Heart left ventricle (tissue), 16 donors: ENCODE results near the gene EIF3A. TPM values are rescaled to one million over a fixed set of nuclear protein-coding genes. Genes with fewer than 3 reads are reported as not detected.

ENCODE experiments used
- ATAC-seq, 4 donors: fragments of 200-7000 bp; cut with Tn5 transposase; one replicate each; pipeline ENCODE4 v1.9.1; 2020 to 2022; ENCODE audit warnings: moderate library complexity in 4 of 4, mild to moderate bottlenecking in 3 of 4, moderate number of reproducible peaks in 1 of 4
- DNase-seq, 5 donors: peaks; one replicate each; pipeline ENCODE4 v3.0.0-alpha.2; 2020
- H3K27ac ChIP-seq, 12 donors: fragments of 200-600 bp; sonication (generic) in 4 of 12; one replicate each; pipeline versions ENCODE4 v1.5.0 to v1.8.0; 2016 to 2022; ENCODE audit warnings: mild to moderate bottlenecking in 2 of 12
- H3K27me3 ChIP-seq, 9 donors: fragments of 200-600 bp; sonication (generic) in 2 of 9; one replicate each; pipeline versions ENCODE4 v1.5.1 to v1.8.0; 2016 to 2022; ENCODE audit warnings: mild to moderate bottlenecking in 3 of 9
- H3K36me3 ChIP-seq, 9 donors: fragments of 200-600 bp; sonication (generic) in 2 of 9; one replicate each; pipeline versions ENCODE4 v1.5.0 to v1.8.0; 2018 to 2022; ENCODE audit warnings: mild to moderate bottlenecking in 2 of 9
- H3K4me1 ChIP-seq, 12 donors: fragments of 200-600 bp; sonication (generic) in 4 of 12; one replicate each; pipeline versions ENCODE4 v1.5.0 to v1.8.0; 2016 to 2022; ENCODE audit warnings: mild to moderate bottlenecking in 3 of 12
- H3K4me3 ChIP-seq, 12 donors: fragments of 200-600 bp; sonication (generic) in 4 of 12; one replicate each; pipeline versions ENCODE4 v1.5.0 to v1.8.0; 2017 to 2022; ENCODE audit warnings: mild to moderate bottlenecking in 9 of 12, moderate library complexity in 4 of 12
- H3K9me3 ChIP-seq, 12 donors: fragments of 200-600 bp; sonication (generic) in 4 of 12; one replicate each; pipeline versions ENCODE4 v1.5.0 to v1.8.0; 2016 to 2022; ENCODE audit warnings: mild to moderate bottlenecking in 1 of 12
- POLR2A ChIP-seq, 2 donors: fragments of 450-650 bp; IDR thresholded peaks; one replicate each; pipeline ENCODE4 v1.6.1; 2017; ENCODE audit warnings: antibody characterized with exemption in 2 of 2, mild to moderate bottlenecking in 2 of 2, moderate library complexity in 2 of 2
- WGBS, 4 donors: extraction: QIAGEN DNeasy Blood & Tissue Kit in 2 of 4; methylation state at CpG; one replicate each; pipeline versions ENCODE4 v1.1.5 to v1.1.7; 2013 to 2018; 5-methylcytosine and 5-hydroxymethylcytosine counted together
- intact Hi-C, 10 donors: fragments of 100-400 bp; cut with DNase I; formaldehyde crosslinking; loops; one replicate each; pipeline versions ENCODE4 v1.11.1 to v1.14.2; 2022
- polyA plus RNA-seq, 2 donors: library from polyadenylated mRNA; stranded (reverse); fragments of 200-250 nt; gene quantifications; one replicate each; pipeline ENCODE4 v1.2.3, GENCODE V29; 2013
- total RNA-seq, 9 donors: library from RNA; depleted of rRNA in 2 of 9; stranded (reverse); fragments of >200 nt in 2 of 9; fragmentation: NEBNext Ultra II Directional in 3 of 9; extraction: Animal tissue kit (Norgen Biotek cat#: 25700) in 3 of 9; gene quantifications; one replicate each; pipeline versions ENCODE4 v1.1.0 to v1.2.4, GENCODE V29; 2016 to 2023
- TF ChIP-seq, protein P1 (sequence below), 12 donors: fragments of 200-600 bp; sonication (generic) in 4 of 12; IDR thresholded peaks; one replicate each; pipeline versions ENCODE4 v1.5.0 to v1.8.0; 2018 to 2022; ENCODE audit warnings: antibody characterized with exemption in 12 of 12, mild to moderate bottlenecking in 5 of 12
- donor health status: ischemic (EF 13 %, LVEDD 7.1; RV severe dilation, severe dysfunction).
- donor health status: healthy with polysubstance abuse.
- donor health status: DM: no; HTN: yes; CAD: no.
- donor health status: DM: no; HTN: no; CAD: no.
- donor health status: ischemic (EF 25% LVEDD 6.9; RV normal size, moderate dysfunction).
- donor health status: ischemic (EF 25% LVEDD 5.7; RV mildly dilated, moderate dysfunction).
- donor health status: healthy.
- donor health status: DM: yes; HTN: yes; CAD: no.
- donor health status: ischemic (EF 35%, LVEDD 5.7; RV mildly dilated, moderate dysfunction).
- donor health status: nonischemic (EF 11% LVEDD 7.7; RV severe dilation, severe dysfunction).
- donor health status: DM: yes; HTN: yes; CAD: no.
- donor health status: PGD.
- donor health status: ischemic (EF 29% LVEDD 5.4; RV normal size, mild dysfunction).
- donor health status: nonischemic (EF 23%, LVEDD 6.1; RV moderate dilation, normal function).

EIF3A gene
- total and polyA plus RNA-seq, 11 donors = 41.9 to 143 (median 103) TPM

DNA sequence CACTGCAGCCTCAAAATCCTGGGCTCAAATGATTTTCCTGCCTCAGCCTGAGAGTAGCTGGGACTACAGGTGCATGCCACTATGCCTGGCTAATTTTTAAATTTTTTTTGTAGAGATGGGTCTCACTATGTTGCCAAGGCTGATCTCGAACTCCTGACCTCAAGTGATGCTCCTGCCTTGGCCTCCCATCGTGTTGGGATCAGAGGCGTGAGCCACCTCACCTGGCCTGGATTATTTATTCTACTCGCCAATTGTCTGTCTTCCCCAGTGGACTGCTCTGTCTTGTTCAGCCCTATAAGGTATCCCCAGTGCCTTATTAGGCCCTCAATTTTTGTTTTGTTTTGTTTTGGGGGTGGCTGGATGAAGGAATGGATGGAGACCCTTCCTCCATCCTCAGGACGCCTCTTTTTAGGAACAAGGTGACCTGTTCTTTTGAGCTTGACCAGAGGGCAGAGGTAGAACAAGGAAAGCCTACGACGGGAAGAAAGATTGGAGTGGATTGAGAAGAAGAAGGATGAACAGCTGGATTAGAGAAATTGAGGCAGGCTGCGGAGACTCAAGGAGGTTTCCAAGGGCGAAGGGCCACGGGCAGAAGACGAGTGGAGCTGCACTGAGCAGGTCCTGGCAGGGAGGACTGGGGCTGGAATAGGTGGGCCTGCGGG is 22.8 kb upstream of the EIF3A start:
- WGBS, 4 donors = 46 to 59% (median 52%) methylated on average over 11 to 12 of the region's 12 CpGs
- DNase-seq = no peak
- peak overlapping the region in 5 of 12 donors; percentile 12 to 99 (median 81) for H3K4me3 ChIP-seq
- peaks cover 0 to 9% (median 5%) of the 10 kb centered on the region in 9 donors for H3K36me3 ChIP-seq
- peaks cover 0 to 31% (median 11%) of the 10 kb centered on the region in 12 donors for H3K4me1 ChIP-seq
- intact Hi-C loops = no loop called here
- peak overlapping the region in 10 of 12 donors; percentile 13 to 84 (median 53) for H3K27ac ChIP-seq
- H3K9me3 ChIP-seq = no peaks in the 10 kb centered on the region
- ATAC-seq = no peak
- no peaks in the 10 kb centered on the region for H3K27me3 ChIP-seq
- TF ChIP-seq, protein P1, sequence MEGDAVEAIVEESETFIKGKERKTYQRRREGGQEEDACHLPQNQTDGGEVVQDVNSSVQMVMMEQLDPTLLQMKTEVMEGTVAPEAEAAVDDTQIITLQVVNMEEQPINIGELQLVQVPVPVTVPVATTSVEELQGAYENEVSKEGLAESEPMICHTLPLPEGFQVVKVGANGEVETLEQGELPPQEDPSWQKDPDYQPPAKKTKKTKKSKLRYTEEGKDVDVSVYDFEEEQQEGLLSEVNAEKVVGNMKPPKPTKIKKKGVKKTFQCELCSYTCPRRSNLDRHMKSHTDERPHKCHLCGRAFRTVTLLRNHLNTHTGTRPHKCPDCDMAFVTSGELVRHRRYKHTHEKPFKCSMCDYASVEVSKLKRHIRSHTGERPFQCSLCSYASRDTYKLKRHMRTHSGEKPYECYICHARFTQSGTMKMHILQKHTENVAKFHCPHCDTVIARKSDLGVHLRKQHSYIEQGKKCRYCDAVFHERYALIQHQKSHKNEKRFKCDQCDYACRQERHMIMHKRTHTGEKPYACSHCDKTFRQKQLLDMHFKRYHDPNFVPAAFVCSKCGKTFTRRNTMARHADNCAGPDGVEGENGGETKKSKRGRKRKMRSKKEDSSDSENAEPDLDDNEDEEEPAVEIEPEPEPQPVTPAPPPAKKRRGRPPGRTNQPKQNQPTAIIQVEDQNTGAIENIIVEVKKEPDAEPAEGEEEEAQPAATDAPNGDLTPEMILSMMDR (IDR thresholded peaks at IDR 0.05) = no peak
- no peak for TF ChIP-seq POLR2A (IDR thresholded peaks at IDR 0.05)

DNA sequence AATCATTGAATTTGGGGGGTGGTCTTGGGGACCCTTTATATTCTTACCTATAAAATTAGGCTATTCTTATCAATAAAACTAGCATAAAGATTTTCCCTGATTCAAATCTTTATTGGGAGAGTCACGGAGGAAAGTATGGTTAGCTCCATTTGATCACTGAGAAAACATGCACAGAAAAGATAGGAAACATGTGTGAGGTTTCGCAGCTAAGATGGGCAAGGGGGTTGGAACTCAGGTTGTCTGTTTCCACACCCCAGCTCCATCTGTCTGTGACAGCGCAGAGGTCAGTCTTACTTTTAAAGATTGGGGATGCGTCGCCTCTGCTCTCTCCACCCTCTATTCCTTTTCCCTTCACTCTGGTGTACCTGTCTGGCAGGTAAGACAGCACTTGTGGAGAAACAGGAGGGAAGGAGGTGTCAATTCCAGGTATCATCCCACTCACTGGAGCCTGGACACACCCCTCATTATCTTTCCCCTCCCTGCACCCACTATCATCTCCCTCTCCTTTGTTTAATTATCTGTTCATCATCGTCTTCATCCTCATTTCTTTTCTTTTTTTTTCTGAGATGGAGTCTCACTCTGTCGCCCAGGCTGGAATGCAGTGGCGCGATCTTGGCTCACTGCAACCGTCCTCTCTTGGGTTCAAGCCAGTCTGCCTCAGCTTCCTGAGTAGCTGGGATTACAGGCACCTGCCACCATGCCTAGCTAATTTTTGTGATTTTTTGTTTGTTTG is 20.9 kb upstream of the EIF3A start:
- Histone ChIP-seq H3K36me3 (no peaks in the 10 kb centered on the region), H3K4me3 (no peak overlapping the region), H3K4me1 (peaks cover 0 to 28% (median 11%) of the 10 kb centered on the region in 12 donors), H3K27ac (peak overlapping the region in 8 of 12 donors; percentile 0 to 67 (median 56)), H3K9me3 (no peaks in the 10 kb centered on the region), H3K27me3 (no peaks in the 10 kb centered on the region)
- TF ChIP-seq POLR2A (IDR thresholded peaks at IDR 0.05) = no peak
- TF ChIP-seq, protein P1 (IDR thresholded peaks at IDR 0.05) = no peak
- DNase-seq (no peak), ATAC-seq (no peak)
- 66 to 73% (median 71%) methylated on average over 10 of the region's 10 CpGs for WGBS, 4 donors
- intact Hi-C loops = loop anchor here in 1 of 10 donors (2.0 kb wide), 1 partner anchor 21 kb away; the partner anchor contains the start of gene EIF3A

DNA sequence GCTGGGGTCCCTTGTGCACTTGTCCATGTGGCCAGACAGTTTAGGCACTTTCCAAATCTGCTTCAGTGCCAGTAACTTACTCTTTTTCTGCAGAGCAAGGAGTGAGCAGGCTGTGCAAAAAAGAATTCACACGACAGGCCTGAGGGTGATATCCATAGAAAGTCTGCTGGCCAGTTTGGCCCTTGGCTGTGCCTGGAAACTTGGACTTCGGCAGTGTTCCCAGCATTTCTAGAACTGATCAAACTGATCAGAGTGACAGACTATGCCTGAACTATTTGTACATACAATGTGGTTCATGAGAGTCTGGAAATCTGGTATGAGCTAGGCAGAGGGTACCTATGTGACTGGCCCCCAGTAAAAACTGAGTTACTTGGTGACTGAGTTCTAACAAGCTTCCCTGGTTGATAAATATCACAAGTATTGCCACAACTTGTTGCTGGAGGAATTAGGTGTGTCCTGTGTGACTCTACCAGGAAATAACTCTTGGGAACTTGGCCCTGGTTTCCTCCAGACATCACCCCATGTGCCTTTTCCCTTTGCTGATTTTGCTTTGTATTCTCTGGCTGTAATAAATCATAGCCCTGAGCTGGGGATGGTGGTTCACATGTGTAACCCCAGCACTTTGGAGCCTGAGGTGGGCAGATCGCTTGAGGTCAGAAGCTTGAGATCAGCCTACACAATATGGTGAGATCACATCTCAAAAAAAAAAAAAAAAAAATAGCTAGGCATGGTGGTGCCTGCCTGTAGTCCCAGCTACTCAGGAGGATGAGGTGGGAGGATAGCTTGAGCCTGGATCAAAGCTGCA is 20.0 kb upstream of the EIF3A start:
- Histone ChIP-seq H3K4me1 (peaks cover 0 to 23% (median 11%) of the 10 kb centered on the region in 12 donors), H3K27ac (peak overlapping the region in 11 of 12 donors; percentile 12 to 67 (median 53)), H3K9me3 (no peaks in the 10 kb centered on the region), H3K27me3 (no peaks in the 10 kb centered on the region), H3K36me3 (no peaks in the 10 kb centered on the region), H3K4me3 (no peak overlapping the region)
- DNase-seq (no peak), ATAC-seq (peak in 1 of 4 donors; percentile 57)
- TF ChIP-seq POLR2A (IDR thresholded peaks at IDR 0.05) = no peak
- TF ChIP-seq, protein P1 (IDR thresholded peaks at IDR 0.05) = no peak
- WGBS, 4 donors = 55 to 76% (median 71%) methylated on average over 3 of the region's 3 CpGs
- intact Hi-C loops = loop anchor here in 1 of 10 donors (2.0 kb wide), 1 partner anchor 20 kb away; the partner anchor contains the start of gene EIF3A
